ENCODE measurements around the gene EIF5A. TPM values are rescaled to one million over a fixed set of nuclear protein-coding genes. Genes with fewer than 3 reads are reported as not detected.
A peak's percentile ranks its signal among the peaks of the same experiment; 100 is the strongest.

EIF5A gene
- polyA plus RNA-seq, 3 donors = 465 to 511 (median 485) TPM

DNA sequence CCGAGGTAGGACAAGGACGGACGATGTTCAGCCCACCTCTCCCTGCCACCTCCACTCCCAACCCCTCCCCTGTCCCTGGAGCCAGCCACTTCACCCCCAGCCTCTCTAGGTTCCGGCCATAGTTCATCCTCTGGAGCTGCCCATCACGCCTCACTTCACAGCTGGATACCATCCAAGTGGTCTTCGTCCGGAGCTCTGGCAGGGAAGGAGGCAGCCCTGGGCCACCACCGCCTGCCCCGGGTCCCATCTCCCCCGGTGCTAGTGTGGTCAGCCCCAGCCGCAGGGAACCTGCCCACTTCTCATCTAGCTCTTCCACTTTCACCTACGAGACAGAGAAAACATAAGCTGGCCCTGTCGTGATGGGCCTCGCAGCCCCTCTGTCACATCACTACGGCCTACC, 14.0 kb downstream of the EIF5A start:
- no peak for DNase-seq
- Histone ChIP-seq H3K36me3 (replicated peaks in 1 of 2; ENCODE audit: control insufficient read depth in 1 of 2, insufficient read depth in 2 of 2, low read length in 2 of 2) (peaks cover 76 to 87% of the 10 kb centered on the region in 2 donors), H3K79me2 (ENCODE audit: insufficient read depth, low read length) (no peaks in the 10 kb centered on the region), H3K9ac (ENCODE audit: insufficient read depth, low read length, poor library complexity, severe bottlenecking) (no peak overlapping the region), H3K27me3 (ENCODE audit: control insufficient read depth in 2 of 2, insufficient read depth in 2 of 2, low read length in 2 of 2) (no peaks in the 10 kb centered on the region), H3K27ac (ENCODE audit: low read depth in 1 of 2, low read length in 2 of 2) (no peak overlapping the region), H3K4me3 (replicated peaks in 1 of 3; ENCODE audit: low read depth in 2 of 3, low read length in 3 of 3) (no peak overlapping the region), H4K20me1 (ENCODE audit: insufficient read depth, low read length) (peaks cover 7% of the 10 kb centered on the region), H3K4me2 (replicated peaks; ENCODE audit: extremely low read depth, low read length, poor library complexity, severe bottlenecking) (no peak overlapping the region), H3K9me3 (replicated peaks in 1 of 2; ENCODE audit: control insufficient read depth in 1 of 2, insufficient read depth in 1 of 2, low read length in 2 of 2) (no peaks in the 10 kb centered on the region), H3K4me1 (ENCODE audit: control insufficient read depth in 1 of 2, insufficient read depth in 2 of 2, low read length in 2 of 2) (no peaks in the 10 kb centered on the region), H2AFZ (ENCODE audit: insufficient read depth, low read depth, low read length, poor library complexity, severe bottlenecking) (no peak overlapping the region)
- peaks cover 2% of the 10 kb centered on the region for H3K4me1 Mint-ChIP-seq
- WGBS (ENCODE audit: insufficient coverage) = 97% methylated on average over 13 of the region's 15 CpGs
- peak overlapping the region in 2 of 7 donors; percentile 28 to 72 for H3K27ac Mint-ChIP-seq
- H3K36me3 Mint-ChIP-seq = peaks cover 58 to 93% of the 10 kb centered on the region in 2 donors
- H3K4me3 Mint-ChIP-seq = no peak overlapping the region
- intact Hi-C loops (cut with micrococcal nuclease) = loop anchor here in 1 of 2 donors (10.0 kb wide), 1 partner anchor 253 kb away; the partner anchor contains the start of gene CD68
- no peaks in the 10 kb centered on the region for H3K9me3 Mint-ChIP-seq
- H3K27me3 Mint-ChIP-seq (ENCODE audit: low read depth in 3 of 3) = no peaks in the 10 kb centered on the region
- TF ChIP-seq, protein P1, sequence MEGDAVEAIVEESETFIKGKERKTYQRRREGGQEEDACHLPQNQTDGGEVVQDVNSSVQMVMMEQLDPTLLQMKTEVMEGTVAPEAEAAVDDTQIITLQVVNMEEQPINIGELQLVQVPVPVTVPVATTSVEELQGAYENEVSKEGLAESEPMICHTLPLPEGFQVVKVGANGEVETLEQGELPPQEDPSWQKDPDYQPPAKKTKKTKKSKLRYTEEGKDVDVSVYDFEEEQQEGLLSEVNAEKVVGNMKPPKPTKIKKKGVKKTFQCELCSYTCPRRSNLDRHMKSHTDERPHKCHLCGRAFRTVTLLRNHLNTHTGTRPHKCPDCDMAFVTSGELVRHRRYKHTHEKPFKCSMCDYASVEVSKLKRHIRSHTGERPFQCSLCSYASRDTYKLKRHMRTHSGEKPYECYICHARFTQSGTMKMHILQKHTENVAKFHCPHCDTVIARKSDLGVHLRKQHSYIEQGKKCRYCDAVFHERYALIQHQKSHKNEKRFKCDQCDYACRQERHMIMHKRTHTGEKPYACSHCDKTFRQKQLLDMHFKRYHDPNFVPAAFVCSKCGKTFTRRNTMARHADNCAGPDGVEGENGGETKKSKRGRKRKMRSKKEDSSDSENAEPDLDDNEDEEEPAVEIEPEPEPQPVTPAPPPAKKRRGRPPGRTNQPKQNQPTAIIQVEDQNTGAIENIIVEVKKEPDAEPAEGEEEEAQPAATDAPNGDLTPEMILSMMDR (IDR thresholded peaks at IDR 0.05) = no peak

DNA sequence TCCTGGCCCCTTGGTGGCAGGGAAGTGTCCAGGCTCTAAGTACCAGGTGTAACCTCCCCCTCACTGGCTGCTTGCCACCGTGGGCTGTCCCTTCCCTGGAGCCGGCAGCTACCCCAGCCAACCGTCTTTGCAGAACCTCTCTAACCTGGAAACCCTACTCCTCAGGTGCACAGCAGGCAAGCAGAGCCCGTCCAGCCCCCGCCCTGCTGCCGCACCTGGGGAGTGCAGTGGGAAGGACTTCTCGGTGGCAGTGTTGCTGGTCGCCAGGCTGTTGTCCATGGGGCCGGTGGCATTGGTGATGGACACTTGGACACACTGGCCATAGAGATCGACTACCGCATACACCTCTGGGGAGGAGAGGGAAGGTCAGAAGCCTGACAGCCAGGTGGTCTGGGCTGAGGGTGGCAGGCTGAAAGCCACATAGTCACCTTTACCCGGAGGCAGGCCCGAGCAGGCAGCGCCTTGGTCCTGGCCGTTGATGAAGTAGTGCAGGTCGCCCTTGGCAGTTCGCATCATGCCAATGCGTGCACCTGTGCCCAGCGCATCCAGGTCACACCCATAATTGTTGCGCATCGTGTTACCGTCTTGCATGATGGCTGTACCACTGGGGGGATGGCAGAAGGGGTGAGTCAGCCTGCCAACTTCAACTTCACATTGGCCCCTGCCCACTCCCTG, 15.2 kb downstream of the EIF5A start:
- 96% methylated on average over 16 of the region's 22 CpGs for WGBS (ENCODE audit: insufficient coverage)
- DNase-seq = no peak
- Histone ChIP-seq H3K9ac (ENCODE audit: insufficient read depth, low read length, poor library complexity, severe bottlenecking) (no peak overlapping the region), H3K27ac (ENCODE audit: low read depth in 1 of 2, low read length in 2 of 2) (no peak overlapping the region), H4K20me1 (ENCODE audit: insufficient read depth, low read length) (peaks cover 7% of the 10 kb centered on the region), H2AFZ (ENCODE audit: insufficient read depth, low read depth, low read length, poor library complexity, severe bottlenecking) (no peak overlapping the region), H3K79me2 (ENCODE audit: insufficient read depth, low read length) (peaks cover 7% of the 10 kb centered on the region), H3K4me1 (ENCODE audit: control insufficient read depth in 1 of 2, insufficient read depth in 2 of 2, low read length in 2 of 2) (peaks cover under 1 to 1% of the 10 kb centered on the region in 2 donors), H3K4me3 (replicated peaks in 1 of 3; ENCODE audit: low read depth in 2 of 3, low read length in 3 of 3) (no peak overlapping the region), H3K36me3 (replicated peaks in 1 of 2; ENCODE audit: control insufficient read depth in 1 of 2, insufficient read depth in 2 of 2, low read length in 2 of 2) (peaks cover 75 to 86% of the 10 kb centered on the region in 2 donors), H3K27me3 (ENCODE audit: control insufficient read depth in 2 of 2, insufficient read depth in 2 of 2, low read length in 2 of 2) (no peaks in the 10 kb centered on the region), H3K4me2 (replicated peaks; ENCODE audit: extremely low read depth, low read length, poor library complexity, severe bottlenecking) (no peak overlapping the region), H3K9me3 (replicated peaks in 1 of 2; ENCODE audit: control insufficient read depth in 1 of 2, insufficient read depth in 1 of 2, low read length in 2 of 2) (no peaks in the 10 kb centered on the region)
- TF ChIP-seq, protein P1 (IDR thresholded peaks at IDR 0.05) = no peak
- Mint-ChIP-seq H3K36me3 (peaks cover 58 to 95% of the 10 kb centered on the region in 2 donors), H3K4me1 (no peaks in the 10 kb centered on the region), H3K27me3 (ENCODE audit: low read depth in 3 of 3) (no peaks in the 10 kb centered on the region), H3K9me3 (no peaks in the 10 kb centered on the region), H3K4me3 (no peak overlapping the region), H3K27ac (no peak overlapping the region)
- intact Hi-C loops (cut with micrococcal nuclease) = loop anchor here in 1 of 2 donors (10.0 kb wide), 1 partner anchor 252 kb away; the partner anchor contains the start of gene CD68

Data from CD14-positive monocyte (primary cell).